NCI-H82 (cell line): ENCODE data around the gene ADK.

Source experiments
- DNase-seq: peaks from one replicate; lab custom pipeline; 2025; lab: John Stamatoyannopoulos, UW

Gene ADK

GRCh38 chr10:74672430-74673165 is 521.6 kb downstream of the ADK start:
- DNase-seq = no peak

- DNase-seq = no peak
These were observed 523.9 kb downstream of the ADK start for GRCh38 chr10:74674927-74675326.

- DNase-seq = no peak
These were observed 524.5 kb downstream of the ADK start for GRCh38 chr10:74675484-74675883.

- DNase-seq = no peak
These were observed 526.9 kb downstream of the ADK start for GRCh38 chr10:74677951-74678350.

GRCh38 chr10:74681917-74682627 is 531.1 kb downstream of the ADK start:
- DNase-seq = no peak

- no peak for DNase-seq
These were observed 532.0 kb downstream of the ADK start for GRCh38 chr10:74683067-74683466.

- DNase-seq = peak; percentile 26
These were observed 532.8 kb downstream of the ADK start for GRCh38 chr10:74683621-74684364.

- no peak for DNase-seq
These were observed 533.4 kb downstream of the ADK start for GRCh38 chr10:74684462-74684861.

- DNase-seq = no peak
These were observed 534.5 kb downstream of the ADK start for GRCh38 chr10:74685564-74685963.

GRCh38 chr10:74690393-74690792 is 539.4 kb downstream of the ADK start:
- no peak for DNase-seq

- no peak for DNase-seq
These were observed 540.1 kb downstream of the ADK start for GRCh38 chr10:74691164-74691563.

GRCh38 chr10:74704629-74705357 is 553.8 kb downstream of the ADK start:
- peak; percentile 10 for DNase-seq

- no peak for DNase-seq
These were observed 554.4 kb downstream of the ADK start for GRCh38 chr10:74705358-74705980.

GRCh38 chr10:74706966-74707365 is 555.9 kb downstream of the ADK start:
- no peak for DNase-seq

- DNase-seq = no peak
These were observed 557.2 kb downstream of the ADK start for GRCh38 chr10:74708246-74708645.

- DNase-seq = no peak
These were observed 567.2 kb downstream of the ADK start for GRCh38 chr10:74718208-74718607.

- DNase-seq = no peak
These were observed 577.2 kb downstream of the ADK start for GRCh38 chr10:74728225-74728624.

- no peak for DNase-seq
These were observed 579.2 kb downstream of the ADK start for GRCh38 chr10:74730246-74730645.

GRCh38 chr10:74733612-74734011 is 582.6 kb downstream of the ADK start:
- no peak for DNase-seq

GRCh38 chr10:74736029-74736428 is 585.0 kb downstream of the ADK start:
- DNase-seq = no peak

- no peak for DNase-seq
These were observed 587.0 kb downstream of the ADK start for GRCh38 chr10:74738052-74738451.

- DNase-seq = no peak
These were observed 587.5 kb downstream of the ADK start for GRCh38 chr10:74738542-74738941.
